H4 (cell line): Measurements from ENCODE around the gene HBS1L. TPM values are rescaled to one million over a fixed set of nuclear protein-coding genes. Genes with fewer than 3 reads are reported as not detected.

Experiments used
- DNase-seq: peaks from one replicate; pipeline ENCODE4 v3.0.0-alpha.2; 2015; ENCODE audit warnings: low spot score
- total RNA-seq: library from RNA; depleted of rRNA; stranded (reverse); fragments of >200 nt; shearing (Covaris generic); gene quantifications from 2 replicates; pipeline ENCODE4 v1.2.3, GENCODE V29; 2014

HBS1L gene
- total RNA-seq, 1 experiment from 2014 or later = 65.6 TPM

DNA sequence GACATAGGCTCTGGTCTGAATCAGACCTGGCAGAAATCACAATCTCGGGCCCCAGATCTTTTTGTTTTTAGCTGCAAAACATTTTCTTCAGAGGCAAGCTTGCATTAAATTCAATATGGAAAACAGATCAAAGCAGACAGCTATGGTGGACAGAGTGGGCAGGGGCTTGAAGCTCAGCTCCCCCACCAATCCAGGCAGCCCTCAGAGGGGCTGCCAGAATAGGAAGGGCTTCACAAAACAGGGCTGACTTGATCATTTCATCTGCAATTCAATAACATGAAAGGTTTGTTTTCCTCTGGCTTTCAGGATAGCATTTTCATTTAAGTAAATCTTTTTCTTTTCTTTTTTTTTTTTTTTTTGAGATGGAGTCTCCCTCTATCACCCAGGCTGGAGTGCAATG is 55.5 kb downstream of the HBS1L start:
- DNase-seq = no peak

DNA sequence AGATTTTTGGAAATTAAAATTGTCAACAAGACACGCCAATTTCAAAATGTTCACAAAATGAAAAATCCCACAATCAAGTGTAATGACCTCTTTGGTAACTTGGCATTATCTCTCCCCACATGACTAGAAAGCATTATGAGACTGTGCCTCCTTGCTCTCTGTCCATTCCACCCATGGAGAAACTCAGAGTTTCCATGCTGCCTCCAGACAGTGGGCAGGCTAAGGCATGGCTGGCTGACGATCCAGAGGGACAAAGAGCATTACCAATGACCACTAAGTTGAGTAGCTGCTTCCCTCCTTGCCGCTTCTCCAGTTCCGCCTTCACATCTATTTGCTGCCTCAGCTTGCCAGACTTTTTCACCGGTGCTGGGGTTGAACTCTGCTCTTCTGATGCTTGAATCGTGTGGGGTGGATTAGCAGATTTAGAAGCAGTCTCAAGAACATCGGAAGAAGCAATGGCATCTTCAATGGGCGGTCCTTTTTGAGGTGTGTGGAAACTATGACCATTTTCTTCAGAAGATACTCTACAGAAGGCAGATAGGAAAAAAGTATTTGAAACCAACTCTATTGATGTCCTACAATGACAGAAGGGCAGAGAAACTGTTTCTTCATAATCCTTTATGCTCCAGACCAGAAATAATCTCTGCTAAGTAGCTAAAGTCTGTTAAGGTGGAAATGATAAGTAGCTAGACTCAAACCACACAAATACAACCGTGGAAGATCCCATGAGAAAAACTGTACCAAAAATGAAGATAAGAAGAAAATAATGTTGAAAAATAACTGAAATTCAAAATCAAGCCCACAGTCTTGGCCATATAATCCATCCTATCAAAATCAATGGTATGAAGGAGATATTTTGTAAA is 57.3 kb downstream of the HBS1L start:
- no peak for DNase-seq

DNA sequence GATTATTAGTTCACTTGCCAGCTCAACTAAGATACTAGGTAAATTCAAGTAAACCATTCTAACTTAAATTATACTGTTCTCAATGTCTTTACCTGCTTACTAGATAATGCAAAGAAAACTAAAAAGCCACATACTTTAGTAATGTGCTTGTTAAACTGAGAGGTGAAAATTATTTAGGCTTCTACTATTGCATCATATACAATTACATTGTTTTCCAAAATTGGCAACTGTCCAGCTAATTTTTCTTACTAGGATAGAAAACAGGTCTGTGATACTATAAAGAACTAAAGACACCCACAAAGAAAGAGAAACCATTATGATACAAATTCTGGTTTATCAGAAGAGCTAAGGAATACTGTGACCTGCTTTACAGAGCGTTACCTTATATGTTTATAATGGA is 59.1 kb downstream of the HBS1L start:
- DNase-seq = no peak

DNA sequence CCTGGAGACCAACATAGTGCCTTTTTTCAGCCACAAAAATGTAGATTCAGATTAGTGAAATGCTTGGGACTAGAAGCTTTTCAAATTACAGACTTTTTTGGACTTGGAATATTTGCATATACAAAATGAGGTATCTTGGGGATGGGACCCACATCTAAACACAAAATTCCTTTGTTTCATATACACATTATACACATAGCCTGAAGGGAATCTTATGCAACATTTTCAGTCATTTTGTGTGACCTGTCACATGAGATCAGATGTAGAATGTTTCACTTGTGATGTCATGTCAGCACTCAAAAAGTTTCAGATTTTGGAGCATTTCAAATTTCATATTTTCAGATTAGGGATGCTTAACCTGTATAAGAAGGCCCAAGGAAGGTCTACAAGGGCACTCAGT is 60.2 kb downstream of the HBS1L start:
- no peak for DNase-seq

DNA sequence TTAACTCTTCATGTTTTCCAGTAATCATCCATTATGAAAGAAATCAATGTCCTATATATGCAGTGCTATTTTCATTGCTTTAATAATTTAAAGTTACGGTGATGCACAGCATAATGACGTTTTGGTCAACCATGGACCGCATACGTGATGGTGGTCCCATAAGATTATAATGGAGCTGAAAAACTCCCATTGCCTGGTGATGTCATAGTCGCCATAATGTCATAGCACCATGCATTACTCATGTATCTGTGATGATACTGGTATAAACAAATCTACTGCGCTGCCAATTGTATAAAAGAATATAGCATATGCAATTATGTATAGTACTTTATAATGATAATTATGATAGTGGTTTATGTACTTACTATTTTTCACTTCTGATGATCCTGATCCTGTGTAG is 62.5 kb downstream of the HBS1L start:
- DNase-seq = no peak

DNA sequence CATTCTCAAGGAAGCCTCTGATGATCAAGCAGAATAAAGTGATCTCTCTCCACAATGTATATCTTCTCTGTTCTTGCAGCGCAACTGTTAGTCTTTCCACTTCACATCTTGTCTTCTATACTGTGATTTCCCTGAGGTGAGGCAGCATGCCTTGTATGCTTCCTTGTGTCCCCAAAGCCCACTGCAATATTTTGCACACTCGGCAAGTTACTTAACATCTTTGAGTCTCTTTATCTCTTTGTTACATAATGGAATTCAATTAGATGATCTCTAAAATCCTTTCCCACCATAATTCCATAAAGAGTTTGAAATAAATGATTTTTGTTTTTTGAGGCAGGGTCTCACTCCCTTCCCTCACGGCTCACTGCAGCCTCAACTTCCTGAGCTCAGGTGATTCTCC is 64.4 kb downstream of the HBS1L start:
- DNase-seq = no peak

DNA sequence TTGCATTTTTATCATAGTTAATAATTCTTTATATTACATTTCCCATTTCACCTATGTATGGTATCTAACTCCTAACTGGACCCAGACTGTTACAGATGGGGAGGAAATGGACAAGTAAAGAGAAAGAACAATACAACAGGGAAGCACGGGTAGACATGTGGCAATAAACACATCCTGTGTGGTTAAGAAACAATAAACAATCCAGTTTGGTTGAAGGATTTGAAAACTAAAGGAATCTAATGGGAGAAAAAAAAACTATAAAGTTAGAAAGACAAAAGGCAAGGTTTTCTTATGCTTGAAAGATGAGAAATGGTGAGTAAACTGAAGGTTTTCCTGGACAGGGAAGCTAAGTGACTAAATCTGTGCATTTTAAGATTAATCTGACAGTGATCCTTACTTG is 69.8 kb downstream of the HBS1L start:
- peak; percentile 54 for DNase-seq

DNA sequence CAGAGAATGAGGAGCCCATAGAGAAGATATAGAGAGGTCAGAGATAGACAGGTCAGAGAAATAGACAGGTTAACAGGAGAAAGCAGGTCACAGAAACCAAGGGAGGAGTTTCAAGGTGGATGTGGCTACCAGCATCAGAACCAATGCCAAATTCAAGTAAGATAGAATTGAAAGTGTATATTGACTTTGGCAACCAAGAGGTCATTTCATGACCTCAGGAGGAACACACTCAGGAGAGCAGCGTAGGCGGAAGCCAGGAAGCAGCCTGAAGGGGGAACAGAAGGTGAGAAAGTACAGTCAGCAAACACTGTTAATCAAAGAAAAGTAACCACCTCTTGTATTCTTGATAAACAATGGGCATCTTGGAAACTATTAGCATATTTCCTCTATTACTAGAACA is 70.8 kb downstream of the HBS1L start:
- DNase-seq = no peak

DNA sequence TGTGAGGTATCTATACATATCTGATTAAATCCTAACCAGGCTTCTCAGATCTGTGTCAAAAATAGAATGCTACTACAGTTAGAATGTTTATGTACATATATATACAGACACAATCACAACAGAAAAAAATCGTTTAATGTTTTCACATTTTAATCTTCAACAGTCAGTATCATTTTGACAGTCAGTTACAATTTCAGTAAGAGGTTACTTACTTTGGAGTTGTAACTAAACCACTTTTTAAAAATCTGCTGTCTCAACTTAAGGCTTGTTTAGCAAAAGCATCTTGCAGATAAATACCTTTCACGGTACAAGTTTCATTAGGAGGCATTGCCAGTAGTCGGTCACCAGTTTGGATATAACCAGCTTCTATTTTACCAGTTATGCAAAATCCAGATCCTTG is 72.5 kb downstream of the HBS1L start:
- DNase-seq = no peak

DNA sequence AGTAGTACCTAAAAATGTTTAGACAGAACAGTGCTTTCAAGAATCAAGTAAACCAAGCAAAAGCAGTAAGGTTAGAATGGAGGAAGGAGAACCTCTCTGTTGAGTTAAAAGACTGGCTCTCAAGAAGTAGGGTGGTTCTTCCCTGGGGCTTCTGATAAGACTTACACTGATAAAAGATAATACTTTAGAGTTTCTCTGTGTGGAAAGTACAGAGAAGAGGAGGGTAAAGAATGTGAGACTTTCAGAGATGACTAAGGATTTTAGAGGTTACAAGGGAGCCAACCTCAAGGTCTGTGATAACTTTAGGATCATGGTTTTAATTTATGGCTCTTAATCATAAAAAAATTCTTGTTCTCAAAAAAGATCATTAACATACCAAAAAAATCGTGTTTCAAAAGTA is 73.8 kb downstream of the HBS1L start:
- no peak for DNase-seq

DNA sequence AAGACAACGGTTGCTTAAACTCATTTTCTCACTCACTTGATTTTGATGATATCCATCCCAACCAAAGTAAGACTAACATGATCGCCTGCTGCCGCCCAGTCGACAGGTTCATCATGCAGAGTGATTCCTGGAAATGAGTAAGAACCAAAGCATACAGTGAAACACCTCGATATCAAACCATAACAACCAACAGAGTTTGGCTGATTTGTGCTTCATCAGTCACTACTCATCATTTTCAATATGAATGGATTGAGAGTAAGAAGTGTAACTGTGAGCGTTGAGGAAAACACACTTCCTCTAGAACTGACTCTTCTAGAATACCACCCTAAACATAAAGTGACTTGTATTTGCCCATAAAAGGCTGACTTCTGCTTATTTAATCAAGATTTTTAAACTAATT is 75.5 kb downstream of the HBS1L start:
- DNase-seq = no peak

DNA sequence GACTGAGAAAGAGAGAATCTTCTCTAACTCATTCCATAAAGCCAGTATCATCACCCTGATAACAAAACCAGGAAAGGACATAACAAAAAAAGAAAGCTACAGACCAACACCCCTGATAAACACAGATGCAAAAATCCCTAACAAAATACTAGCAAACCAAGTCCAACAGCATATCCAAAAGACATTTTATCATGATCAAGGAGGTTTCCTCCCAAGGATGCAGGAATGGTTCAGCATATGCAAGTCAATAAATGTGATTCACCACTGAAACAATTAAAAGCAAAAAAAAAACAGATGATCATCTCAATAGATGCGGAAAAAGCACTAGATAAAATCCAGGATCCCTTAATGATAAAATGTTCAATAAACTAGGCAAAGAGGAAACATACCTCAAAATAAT is 80.3 kb downstream of the HBS1L start:
- DNase-seq = no peak

DNA sequence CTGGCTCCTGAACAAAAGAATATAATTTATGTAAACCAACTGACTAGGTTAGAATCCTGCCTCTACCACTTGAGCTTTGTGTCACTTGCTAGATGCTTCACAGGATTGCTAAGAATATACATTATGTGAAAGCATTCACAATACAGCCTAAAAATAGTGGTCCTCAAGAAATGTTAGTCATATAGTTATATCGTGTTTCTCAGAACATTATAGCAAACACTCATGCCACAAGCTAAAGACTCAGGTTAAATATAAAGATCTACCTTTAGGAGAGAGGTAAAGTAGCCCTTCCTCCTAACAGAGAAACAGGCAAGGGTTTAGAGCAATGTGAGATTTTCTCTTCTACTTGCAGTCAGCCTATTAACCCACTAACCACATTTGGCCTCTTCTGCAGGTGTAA is 86.9 kb downstream of the HBS1L start:
- no peak for DNase-seq

DNA sequence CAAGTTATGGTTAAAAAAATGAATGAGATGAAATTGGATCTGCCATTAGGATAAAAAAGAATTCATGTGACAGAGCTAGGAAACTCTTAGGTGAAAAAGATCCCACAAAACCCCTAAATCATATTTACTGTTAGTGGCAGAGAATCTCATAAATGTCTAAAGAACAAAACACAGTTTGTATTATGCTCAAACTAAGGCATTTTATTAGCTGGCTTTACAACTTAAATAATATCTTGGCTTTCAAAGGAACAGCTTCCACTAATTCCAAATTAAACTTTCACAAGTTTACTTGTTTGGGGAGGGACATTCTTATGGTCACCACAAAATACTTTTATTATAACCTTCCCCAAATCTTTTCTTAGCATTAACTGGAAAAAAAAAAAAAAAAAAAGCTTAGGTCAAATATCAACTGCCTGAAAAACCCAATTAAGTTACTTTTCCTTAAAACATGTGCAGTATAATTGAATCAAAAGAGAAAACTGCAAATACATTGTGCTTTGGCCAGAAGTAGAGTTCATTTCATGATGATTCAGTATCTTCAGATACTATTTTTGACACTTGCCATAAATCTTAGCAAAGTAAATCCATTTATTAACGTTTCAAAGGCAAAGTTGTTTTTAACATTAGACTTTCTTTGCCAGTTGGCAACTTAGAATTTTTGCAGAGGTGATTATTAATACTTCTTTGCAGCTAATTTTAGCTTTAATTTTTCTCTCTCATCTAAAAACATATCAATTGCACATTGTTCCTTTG is 90.0 kb downstream of the HBS1L start:
- no peak for DNase-seq

DNA sequence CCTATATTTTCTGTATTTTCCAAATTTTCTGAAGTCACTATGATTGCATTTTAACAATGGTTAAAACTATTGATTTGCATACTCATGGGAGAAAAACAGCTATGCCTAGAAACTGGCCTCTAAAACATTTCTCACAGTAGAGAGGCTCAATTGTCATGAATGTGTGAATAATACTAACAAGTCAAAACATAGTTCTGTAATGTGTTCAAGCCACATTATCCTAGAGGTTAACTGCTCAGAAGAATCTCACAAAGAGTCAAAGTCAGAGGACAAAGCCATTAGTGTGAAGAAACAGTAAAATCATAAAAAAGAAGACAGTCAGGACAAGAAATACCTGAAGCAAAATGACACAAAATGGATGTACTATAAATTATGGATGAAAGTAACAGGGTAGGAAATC is 92.2 kb downstream of the HBS1L start:
- no peak for DNase-seq

DNA sequence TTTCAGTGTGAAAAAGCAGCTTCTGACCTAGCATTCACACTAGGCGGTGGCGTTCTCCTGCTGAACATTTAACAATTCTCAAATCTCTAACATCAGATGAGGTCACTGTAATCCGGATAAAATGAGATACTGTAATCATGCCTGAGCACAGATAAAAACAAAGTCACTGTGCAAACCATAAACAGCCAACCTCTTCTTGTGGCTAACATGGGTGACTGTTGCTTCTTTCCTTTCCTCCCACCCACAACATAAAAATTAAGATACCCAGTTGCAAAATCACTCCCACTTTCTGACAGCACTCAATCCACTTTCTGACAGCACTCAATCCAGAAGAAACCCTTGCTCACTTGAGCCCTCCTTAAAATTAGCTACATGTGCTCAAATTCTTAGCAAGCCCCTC is 93.3 kb downstream of the HBS1L start:
- no peak for DNase-seq

DNA sequence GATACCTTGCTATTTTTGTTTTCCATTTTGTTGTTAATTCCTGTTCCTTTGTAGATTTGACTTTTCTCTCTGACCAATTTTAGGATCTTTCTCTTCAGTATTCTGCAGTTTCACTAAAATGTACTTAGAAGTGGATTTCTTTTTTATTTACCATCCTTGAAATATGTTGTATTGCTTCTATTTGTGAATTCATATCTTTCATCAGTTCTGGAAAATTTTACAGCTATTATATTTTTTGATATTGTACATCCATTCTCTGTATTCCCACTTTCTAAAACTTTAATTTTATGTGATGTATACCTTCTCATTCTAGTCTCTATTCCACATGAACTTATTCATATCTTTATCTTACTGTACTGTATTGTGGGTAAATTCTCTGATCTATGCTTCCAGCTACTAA is 95.0 kb downstream of the HBS1L start:
- DNase-seq = no peak

DNA sequence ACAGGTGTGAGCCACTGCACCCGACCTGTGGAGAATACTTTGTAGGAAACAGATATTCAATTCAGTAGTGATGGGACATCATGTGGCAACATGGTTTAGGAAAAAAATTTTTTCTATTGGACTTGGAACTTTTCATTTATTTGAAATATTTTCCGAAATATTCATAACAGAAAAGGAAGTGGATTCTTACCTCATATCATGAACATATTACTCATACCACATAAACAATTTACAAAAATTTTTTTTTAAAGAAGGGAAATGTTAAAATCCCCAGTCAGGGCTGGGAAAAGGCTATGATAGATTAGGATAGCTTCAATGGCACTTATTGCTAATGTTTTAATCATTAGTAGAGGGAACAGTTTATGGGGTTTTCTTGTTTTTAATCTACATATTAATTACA is 97.9 kb downstream of the HBS1L start:
- no peak for DNase-seq

DNA sequence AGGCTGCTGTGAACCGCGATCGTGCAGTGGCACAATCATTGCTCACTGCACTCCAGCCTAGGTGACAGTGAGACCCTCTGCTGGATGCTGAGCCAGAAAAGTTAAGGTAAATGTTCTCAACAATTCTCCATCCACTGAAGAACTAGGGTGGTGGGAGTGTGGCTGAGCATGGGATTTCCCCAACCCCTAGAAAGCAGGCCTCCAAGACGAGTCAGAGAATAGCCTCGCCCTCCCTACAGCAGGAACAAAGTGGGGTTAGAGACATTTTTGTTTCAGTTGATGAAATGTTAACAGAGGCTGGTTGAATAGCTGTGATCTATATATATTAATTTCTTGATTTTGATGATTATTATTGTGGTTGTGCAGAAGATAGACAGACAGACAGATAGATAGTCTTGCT is 98.6 kb downstream of the HBS1L start:
- no peak for DNase-seq

DNA sequence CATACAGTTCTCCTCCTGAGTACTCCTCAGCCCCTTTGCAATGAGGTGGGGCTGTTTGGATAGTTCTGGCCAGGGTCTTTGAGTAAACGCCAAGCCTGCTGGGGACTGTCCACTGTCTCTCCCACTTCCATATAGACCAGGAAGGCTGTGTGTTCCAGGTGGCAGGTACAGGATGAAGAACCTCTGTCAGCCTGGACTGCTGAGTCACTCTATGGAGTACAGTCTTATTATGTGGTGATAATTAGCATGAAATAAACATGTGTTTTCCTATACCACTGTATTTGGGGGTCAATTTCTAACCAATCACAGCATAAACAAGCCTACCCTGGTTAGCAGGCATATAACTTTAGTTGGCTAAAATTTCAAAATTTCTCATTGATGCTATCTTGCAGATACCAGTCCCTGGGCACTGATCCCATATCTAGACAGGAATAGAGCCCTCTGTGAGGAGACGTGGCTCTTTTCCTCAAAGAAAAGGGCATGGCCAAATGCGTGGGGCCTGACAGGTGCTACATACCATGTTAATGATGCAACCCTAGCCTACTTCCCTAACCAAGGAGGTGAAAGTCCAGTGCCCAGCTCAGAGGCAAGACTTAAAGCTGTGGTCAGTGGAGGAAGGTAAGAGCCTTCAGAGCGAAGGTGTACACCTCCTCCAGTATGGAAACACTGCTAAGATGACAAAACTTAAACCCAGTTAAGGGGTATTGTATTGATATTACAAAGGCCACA is 100.2 kb downstream of the HBS1L start:
- no peak for DNase-seq

DNA sequence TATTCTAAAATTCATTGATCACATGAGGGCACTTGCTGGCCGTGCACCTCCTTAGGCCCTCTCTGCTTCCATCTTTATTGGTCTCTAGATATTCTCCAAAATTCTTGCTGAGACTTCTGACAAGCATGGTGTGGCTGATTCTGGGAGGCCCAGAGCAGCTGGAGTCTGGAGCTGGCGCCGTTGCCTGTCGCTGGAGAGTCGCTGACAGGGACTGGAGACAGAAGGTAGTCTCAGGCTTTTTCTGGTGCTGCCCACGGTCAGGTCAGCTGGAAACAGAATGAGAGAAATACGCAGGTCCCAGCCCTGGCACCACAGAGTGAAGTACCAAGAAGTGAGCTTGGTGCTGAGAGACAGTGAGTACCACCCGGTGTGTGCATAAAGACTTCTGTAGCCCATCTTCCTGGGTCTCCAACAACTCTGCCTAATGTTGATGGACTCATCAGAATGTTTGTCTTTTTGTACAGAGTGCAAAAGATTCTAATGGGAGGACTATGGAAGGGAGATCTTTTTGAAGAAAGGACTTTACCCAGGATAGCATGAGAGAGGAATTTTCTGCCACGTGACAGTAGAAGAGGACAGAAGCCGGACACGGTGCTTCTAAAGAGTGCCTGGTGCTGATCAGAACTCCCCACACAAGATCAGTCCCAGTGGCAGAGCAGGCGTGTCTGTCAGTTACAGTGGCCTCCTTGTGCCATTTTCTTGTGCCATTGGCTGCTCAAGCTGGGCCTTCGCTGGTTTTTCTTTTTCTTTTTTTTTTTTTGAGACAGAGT is 102.9 kb downstream of the HBS1L start:
- no peak for DNase-seq

DNA sequence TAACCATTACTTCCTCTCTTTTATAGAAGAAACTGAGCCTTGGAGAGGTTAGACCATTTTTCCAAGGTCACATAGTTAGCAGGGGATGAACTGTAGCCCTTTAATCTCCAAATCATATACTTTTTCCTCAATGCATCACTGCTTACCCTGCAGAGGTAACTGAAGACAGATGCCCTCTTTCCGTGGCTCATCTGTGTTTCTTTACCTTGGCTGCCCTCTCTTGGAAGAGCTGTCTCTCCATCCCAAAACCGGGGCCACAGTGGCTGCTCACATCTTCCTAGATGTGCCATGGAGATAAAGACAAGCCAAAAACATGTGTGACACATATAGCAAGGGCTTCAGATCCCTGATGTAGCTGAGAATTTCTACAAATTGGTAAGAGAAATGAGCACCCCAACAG is 104.1 kb downstream of the HBS1L start:
- no peak for DNase-seq
